ENCODE measurements around the gene MYO18B. TPM values are rescaled to one million over a fixed set of nuclear protein-coding genes. Genes with fewer than 3 reads are reported as not detected.

MYO18B gene
- total RNA-seq, 1 donor, result under 0.01 TPM

- no peak for TF ChIP-seq CTCF (IDR thresholded peaks at IDR 0.05; ENCODE audit: insufficient read depth, low read depth, low read length)
- no peak overlapping the region for H3K4me3 ChIP-seq (ENCODE audit: low read depth, low read length)
- DNase-seq (ENCODE audit: low read depth), result no peak
Observed at GRCh38 chr22:25823276-25823675, 81.3 kb downstream of the MYO18B start.

- DNase-seq (ENCODE audit: low read depth), result no peak
Observed at GRCh38 chr22:25824828-25825423, 82.9 kb downstream of the MYO18B start.

GRCh38 chr22:25827415-25827814 is 85.4 kb downstream of the MYO18B start:
- no peak for DNase-seq (ENCODE audit: low read depth)
- no peak for TF ChIP-seq CTCF (IDR thresholded peaks at IDR 0.05; ENCODE audit: insufficient read depth, low read depth, low read length)
- H3K4me3 ChIP-seq (ENCODE audit: low read depth, low read length), result no peak overlapping the region

More at GRCh38 chr22:25824828-25825423, 82.9 kb downstream of the MYO18B start:
- H3K4me3 ChIP-seq (ENCODE audit: low read depth, low read length), result no peak overlapping the region
- TF ChIP-seq CTCF (IDR thresholded peaks at IDR 0.05; ENCODE audit: insufficient read depth, low read depth, low read length), result no peak

GRCh38 chr22:25828422-25828821 is 86.4 kb downstream of the MYO18B start:
- no peak overlapping the region for H3K4me3 ChIP-seq (ENCODE audit: low read depth, low read length)
- no peak for TF ChIP-seq CTCF (IDR thresholded peaks at IDR 0.05; ENCODE audit: insufficient read depth, low read depth, low read length)
- DNase-seq (ENCODE audit: low read depth), result no peak

GRCh38 chr22:25829237-25829636 is 87.2 kb downstream of the MYO18B start:
- no peak overlapping the region for H3K4me3 ChIP-seq (ENCODE audit: low read depth, low read length)
- TF ChIP-seq CTCF (IDR thresholded peaks at IDR 0.05; ENCODE audit: insufficient read depth, low read depth, low read length), result no peak
- no peak for DNase-seq (ENCODE audit: low read depth)

- no peak for TF ChIP-seq CTCF (IDR thresholded peaks at IDR 0.05; ENCODE audit: insufficient read depth, low read depth, low read length)
- no peak for DNase-seq (ENCODE audit: low read depth)
- no peak overlapping the region for H3K4me3 ChIP-seq (ENCODE audit: low read depth, low read length)
Observed at GRCh38 chr22:25829808-25830777, 88.1 kb downstream of the MYO18B start.
